Endothelial cell of umbilical vein (primary cell): Measurements from ENCODE around the gene CPPED1. TPM values are rescaled to one million over a fixed set of nuclear protein-coding genes. Genes with fewer than 3 reads are reported as not detected.

ENCODE experiments used
- BruUV-seq: library from RNA; stranded (reverse); fragments of 400-500 nt; replicated peaks from 2 replicates; lab custom pipeline; 2021; lab: Mats Ljungman, UMichigan
- CTCF ChIA-PET: fragments of 300-600, 350-600 bp; sonication (Branson Sonifier 250); formaldehyde crosslinking; loops from one replicate; lab custom pipeline; 2021; ENCODE audit warnings: antibody characterized with exemption, inconsistent platforms; lab: Charles Lee
- POLR2A ChIA-PET: fragments of 300-600, 350-600 bp; sonication (Branson Sonifier 250); formaldehyde crosslinking; loops from one replicate; lab custom pipeline; 2021; ENCODE audit warnings: antibody characterized with exemption, inconsistent platforms; lab: Charles Lee
- DNase-seq: peaks from one replicate; pipeline ENCODE4 v3.0.0-alpha.2; 2011; ENCODE audit warnings: low read depth, low spot score
- FAIRE-seq: peaks from 2 replicates; lab custom pipeline; 2011; peaks lifted over from hg19 to GRCh38; lab: Jason Lieb, UNC
- H2AFZ ChIP-seq: 2 replicates; pipeline ENCODE4 v1.6.0; 2012; ENCODE audit warnings: low read depth, low read length, control low read depth, inconsistent platforms
- H3K27ac ChIP-seq: 2 replicates; pipeline ENCODE4 v1.5.1; 2011; ENCODE audit warnings: low read depth, mild to moderate bottlenecking, control low read depth, low read length, moderate library complexity; ENCODE audit not compliant: insufficient read depth
- H3K27me3 ChIP-seq, 2 experiments: 2 replicates each; pipeline versions ENCODE4 v1.6.0 to v1.6.1; 2011; ENCODE audit warnings: low read length in 2 of 2, mixed read lengths in 1 of 2; ENCODE audit not compliant: control insufficient read depth in 2 of 2, insufficient read depth in 2 of 2
- H3K36me3 ChIP-seq, 2 experiments: 2 replicates in 1 of 2; 3 replicates in 1 of 2; pipeline ENCODE4 v1.5.1; 2011; ENCODE audit warnings: low read length in 2 of 2, mild to moderate bottlenecking in 1 of 2, moderate library complexity in 1 of 2; ENCODE audit not compliant: control insufficient read depth in 2 of 2, insufficient read depth in 2 of 2; ENCODE audit errors: extremely low read depth in 1 of 2
- H3K4me1 ChIP-seq: 3 replicates; pipeline ENCODE4 v1.5.1; 2011; ENCODE audit warnings: mild to moderate bottlenecking, low read length; ENCODE audit not compliant: control insufficient read depth, insufficient read depth; ENCODE audit errors: extremely low read depth
- H3K4me2 ChIP-seq: 2 replicates; pipeline ENCODE4 v1.6.1; 2011; ENCODE audit warnings: low read length, control low read depth, mixed read lengths; ENCODE audit not compliant: insufficient read depth
- H3K4me3 ChIP-seq, 3 experiments: fragments of 200-600 bp in 1 of 3; sonication (generic), shearing (Covaris generic) in 1 of 3; replicated peaks in 1 of 3; 2 replicates each; pipeline ENCODE4 v1.5.1; 2011 to 2016; ENCODE audit warnings: control low read depth in 3 of 3, low read length in 3 of 3, mild to moderate bottlenecking in 2 of 3, inconsistent platforms in 1 of 3, low read depth in 1 of 3, moderate library complexity in 1 of 3; ENCODE audit not compliant: insufficient read depth in 1 of 3
- H3K79me2 ChIP-seq: 2 replicates; pipeline ENCODE4 v1.6.0; 2012; ENCODE audit warnings: low read length, inconsistent platforms; ENCODE audit not compliant: control insufficient read depth, insufficient read depth
- H3K9ac ChIP-seq: replicated peaks from 2 replicates; pipeline ENCODE3; 2011; ENCODE audit warnings: low read length, control low read depth; ENCODE audit not compliant: insufficient read depth; ENCODE audit errors: extremely low read depth
- H3K9me1 ChIP-seq: replicated peaks from 3 replicates; pipeline ENCODE4 v1.6.0; 2011; ENCODE audit warnings: mild to moderate bottlenecking, low read length; ENCODE audit not compliant: control insufficient read depth, insufficient read depth; ENCODE audit errors: extremely low read depth
- H3K9me3 ChIP-seq: replicated peaks from 2 replicates; pipeline ENCODE4 v1.5.1; 2012; ENCODE audit warnings: low read length, inconsistent platforms; ENCODE audit not compliant: control insufficient read depth, insufficient read depth
- H4K20me1 ChIP-seq: replicated peaks from 2 replicates; pipeline ENCODE3; 2011; ENCODE audit warnings: mild to moderate bottlenecking, low read length; ENCODE audit not compliant: control insufficient read depth, insufficient read depth; ENCODE audit errors: extremely low read depth
- CTCF ChIP-seq, 2 donors: IDR thresholded peaks; 1 replicate in 1 of 2; 2 replicates in 1 of 2; pipeline ENCODE4 v1.5.1; 2011; ENCODE audit warnings: low read length in 2 of 2, mild to moderate bottlenecking in 2 of 2, moderate library complexity in 2 of 2, control low read depth in 1 of 2, inconsistent platforms in 1 of 2, low read depth in 1 of 2; ENCODE audit not compliant: insufficient read depth in 1 of 2; ENCODE audit errors: extremely low read depth in 1 of 2
- FOS ChIP-seq: IDR thresholded peaks from 2 replicates; pipeline ENCODE4 v1.6.1; 2011; ENCODE audit warnings: mild to moderate bottlenecking, low read length, moderate library complexity, borderline replicate concordance; ENCODE audit not compliant: insufficient read depth
- MYC ChIP-seq: IDR thresholded peaks from one replicate; pipeline ENCODE4 v1.6.1; 2011; ENCODE audit warnings: mild to moderate bottlenecking, low read depth, low read length
- POLR2A ChIP-seq: IDR thresholded peaks from 2 replicates; pipeline ENCODE4 v1.6.1; 2012; ENCODE audit warnings: low read depth, mild to moderate bottlenecking, control low read depth, low read length
- POLR2AphosphoS5 ChIP-seq: IDR thresholded peaks from 2 replicates; pipeline ENCODE4 v1.6.1; 2012; ENCODE audit warnings: low read depth, mild to moderate bottlenecking, control low read depth, low read length, moderate library complexity; ENCODE audit not compliant: insufficient read depth
- dilution Hi-C: fragments of 300-500 bp; cut with MboI; formaldehyde crosslinking; loops from one replicate; pipeline ENCODE4 v1.15.0; 2019; ENCODE audit warnings: low sequenced_read_pairs; ENCODE audit not compliant: extremely low pct_ligation_motif_present
- intact Hi-C: fragments of 100-400 bp; cut with micrococcal nuclease; formaldehyde crosslinking; loops from one replicate; pipeline ENCODE4 v1.10.0; 2022
- polyA plus RNA-seq, 4 experiments: library from polyadenylated mRNA; depleted of rRNA in 3 of 4; stranded (reverse) in 3 of 4; unstranded in 1 of 4; fragments of >200 nt; gene quantifications; 2 replicates each; pipeline versions ENCODE4 v1.2.1 to v1.2.3, GENCODE V29; 2011 to 2012; ENCODE audit warnings: missing spikeins in 1 of 4
- total RNA-seq: library from RNA; stranded (reverse); gene quantifications from 2 replicates; pipeline ENCODE4 v1.2.3, GENCODE V29; 2021

CPPED1 gene
- total and polyA plus RNA-seq, 2 donors (not counting 3 experiments of a cell fraction or from before 2014, with no cell fraction given): 27.9 to 59.3 TPM

DNA sequence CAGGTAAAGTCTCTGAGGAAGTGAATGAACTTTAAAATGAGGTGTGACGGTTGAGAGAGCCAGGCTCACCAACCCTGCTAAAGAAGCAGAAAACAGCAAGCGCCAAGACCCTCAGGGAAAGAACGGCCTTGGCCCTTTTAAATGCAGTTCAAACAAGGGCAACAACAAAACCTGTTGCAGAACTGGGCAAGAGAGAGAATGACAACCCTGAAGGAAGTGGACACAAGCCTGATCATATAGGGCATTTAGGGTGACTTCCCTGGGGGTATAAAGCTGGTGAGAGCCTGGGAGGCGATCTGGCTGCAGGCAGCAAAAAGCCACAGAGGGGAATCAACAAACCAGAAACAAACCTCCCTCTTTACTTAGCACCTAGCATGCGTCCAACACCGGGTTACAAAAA is 1.0 kb downstream of the CPPED1 start:
- Histone ChIP-seq H3K36me3 (no peaks in the 10 kb centered on the region), H3K27ac (peak overlapping the region; percentile 99), H3K4me2 (peak overlapping the region; percentile 95), H4K20me1 (no peaks in the 10 kb centered on the region), H3K79me2 (peaks cover 22% of the 10 kb centered on the region), H3K9me1 (no peaks in the 10 kb centered on the region), H3K4me1 (peaks cover 26% of the 10 kb centered on the region), H3K9ac (peak overlapping the region; percentile 95), H3K4me3 (peak overlapping the region; percentile 35 to 89 (median 76)), H3K9me3 (no peaks in the 10 kb centered on the region), H2AFZ (no peak overlapping the region), H3K27me3 (no peaks in the 10 kb centered on the region)
- no peak for TF ChIP-seq CTCF (IDR thresholded peaks at IDR 0.05; ENCODE audit: extremely low read depth in 1 of 2, insufficient read depth in 1 of 2, low read depth in 1 of 2, low read length in 2 of 2)
- no peak for TF ChIP-seq POLR2A
- no peak for TF ChIP-seq MYC
- no peak for TF ChIP-seq FOS
- no TSS peak for BruUV-seq
- intact Hi-C loops: loop anchor here (5.0 kb wide), 3 partner anchors 230 to 705 kb away; no protein-coding TSS in a partner anchor
- DNase-seq (no peak), FAIRE-seq (no peak)
- POLR2A ChIA-PET: interaction anchor here (1.2 kb wide), 1 partner anchor 398 kb away, joined by 3 read pairs; no protein-coding TSS in a partner anchor
- dilution Hi-C loops: no loop called here
- CTCF ChIA-PET: no interaction called here

DNA sequence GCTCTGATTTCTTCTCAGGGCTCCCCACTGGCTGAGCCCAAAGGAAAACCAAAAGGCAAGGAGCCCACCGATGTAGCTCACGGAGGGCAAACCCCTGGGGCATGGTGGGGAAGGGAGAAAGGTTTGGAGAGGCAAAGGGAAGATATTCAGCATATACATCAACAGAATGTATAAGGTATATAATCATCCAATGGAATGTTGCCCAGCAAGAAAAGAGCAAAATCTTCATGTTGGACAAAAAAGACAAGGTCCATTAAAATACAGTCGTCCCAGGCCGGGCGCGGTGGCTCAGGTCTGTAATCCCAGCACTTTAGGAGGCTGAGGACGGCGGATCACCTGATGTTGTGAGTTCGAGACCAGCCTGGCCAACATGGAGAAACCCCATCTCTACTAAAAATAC is 1.6 kb downstream of the CPPED1 start:
- intact Hi-C loops: loop anchor here (5.0 kb wide), 3 partner anchors 230 to 705 kb away; no protein-coding TSS in a partner anchor
- peak overlapping the region; percentile 95 for H3K4me2 ChIP-seq
- no peaks in the 10 kb centered on the region for H3K9me3 ChIP-seq
- peak overlapping the region; percentile 95 for H3K9ac ChIP-seq
- no peaks in the 10 kb centered on the region for H3K9me1 ChIP-seq
- peaks cover 26% of the 10 kb centered on the region for H3K79me2 ChIP-seq
- dilution Hi-C loops: no loop called here
- peak overlapping the region in 2 of 3 experiments; percentile 12 to 89 for H3K4me3 ChIP-seq
- TF ChIP-seq POLR2AphosphoS5 (no peak), CTCF (IDR thresholded peaks at IDR 0.05; ENCODE audit: extremely low read depth in 1 of 2, insufficient read depth in 1 of 2, low read depth in 1 of 2, low read length in 2 of 2) (no peak)
- peaks cover 26% of the 10 kb centered on the region for H3K4me1 ChIP-seq
- peak overlapping the region; percentile 2 for H2AFZ ChIP-seq
- no peaks in the 10 kb centered on the region for H4K20me1 ChIP-seq
- POLR2A ChIA-PET: interaction anchor here (1.6 kb wide), 1 partner anchor 73 kb away, joined by 5 read pairs; no protein-coding TSS in a partner anchor
- peak overlapping the region; percentile 99 for H3K27ac ChIP-seq
- no peaks in the 10 kb centered on the region for H3K36me3 ChIP-seq
- TSS peak; percentile 82 for BruUV-seq
- no peak for DNase-seq
- CTCF ChIA-PET: interaction anchor here (0.9 to 2.6 kb wide), 10 partner anchors 9 to 707 kb away, joined by 3 to 7 read pairs (median 4); no protein-coding TSS in a partner anchor
- FAIRE-seq: no peak
- no peaks in the 10 kb centered on the region for H3K27me3 ChIP-seq
